DLD1 (cell line): ENCODE measurements around the gene MYO9B.
"Not testable (repeated sequence)": the region's sequence is repeated elsewhere in the genome, so short reads cannot be mapped to it uniquely, and the experiment has no call there.

Experiments
- in situ Hi-C: cut with HindIII; loops from 2 replicates; pipeline ENCODE4 v1.10.0; 2017; ENCODE audit warnings: low sequenced_read_pairs

Gene MYO9B

DNA sequence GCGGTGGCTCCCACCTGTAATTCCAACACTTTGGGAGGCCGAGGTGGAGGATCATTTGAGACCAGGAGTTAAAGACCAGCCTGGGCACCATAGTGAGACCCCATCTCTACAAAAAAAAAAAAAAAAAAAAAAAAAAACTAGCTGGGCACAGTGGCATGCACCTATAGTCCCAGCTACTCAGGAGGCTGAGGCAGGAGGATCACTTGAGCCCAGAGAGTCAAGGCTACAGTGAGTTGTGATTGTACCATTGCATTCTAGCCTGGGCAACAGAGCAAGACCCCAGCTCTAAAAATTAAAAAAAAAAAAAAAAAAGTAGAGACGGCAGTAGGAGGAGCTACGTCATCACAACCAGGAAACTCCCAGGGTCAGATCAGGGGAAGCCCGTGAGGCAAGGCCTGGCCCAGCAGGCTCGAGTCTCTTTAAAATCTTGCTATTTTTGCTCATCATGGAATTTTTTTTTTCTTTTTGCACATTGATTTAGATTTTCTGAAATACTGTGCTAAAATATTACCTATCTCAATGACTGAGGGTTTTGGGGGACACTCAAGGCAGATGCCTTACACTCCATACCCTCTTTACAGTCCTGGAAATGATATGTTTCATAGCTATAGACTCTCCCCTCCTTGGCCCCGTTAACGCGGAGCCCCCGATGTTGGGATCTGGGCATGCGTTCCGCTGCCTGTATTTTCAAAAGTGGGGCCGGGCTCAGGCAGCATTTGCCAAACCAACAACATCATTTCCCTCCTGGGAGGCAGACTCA lies 95.1 kb downstream of the MYO9B start:
- in situ Hi-C loops: no loop called here

DNA sequence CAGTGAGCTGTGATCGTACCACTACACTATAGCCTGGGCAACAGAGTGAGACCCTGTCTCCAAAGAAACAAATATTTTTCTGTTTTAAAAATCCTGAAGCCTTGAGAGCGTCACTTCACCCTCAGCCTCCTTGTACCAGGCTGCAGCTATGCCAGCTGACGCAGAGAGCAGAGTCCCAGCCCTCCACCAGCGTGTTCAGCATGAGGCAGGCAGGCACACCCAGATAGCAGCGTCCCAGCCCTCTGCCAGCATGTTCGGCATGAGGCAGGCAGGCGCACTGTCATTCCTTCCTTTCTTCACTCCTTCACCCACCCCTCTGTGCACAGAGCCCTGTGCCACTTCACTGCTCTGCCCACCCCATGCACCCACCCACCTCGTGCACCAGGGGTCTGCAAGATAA lies 96.3 kb downstream of the MYO9B start:
- in situ Hi-C loops: no loop called here

GRCh38 chr19:17172624-17173345 lies 97.2 kb downstream of the MYO9B start:
- in situ Hi-C loops: no loop called here

DNA sequence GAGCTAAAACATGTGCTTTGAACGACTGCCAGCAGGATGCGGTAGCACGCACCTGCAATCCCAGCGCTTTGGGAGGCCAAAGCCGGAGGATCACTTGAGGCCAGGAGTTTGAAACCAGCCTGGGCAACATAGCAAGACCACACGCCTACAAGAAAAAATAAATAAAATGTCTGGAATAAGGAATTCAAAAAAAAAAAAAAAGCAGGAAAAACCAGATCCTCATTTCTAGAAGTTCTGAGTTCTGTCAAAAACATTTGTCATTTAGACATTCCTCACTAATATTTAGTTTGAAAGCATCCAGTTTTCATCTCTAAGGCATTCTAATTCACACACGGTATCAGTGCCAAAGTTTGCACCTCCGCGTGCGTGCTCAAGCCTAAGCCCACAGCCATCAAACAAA lies 102.7 kb downstream of the MYO9B start:
- in situ Hi-C loops: no loop called here

DNA sequence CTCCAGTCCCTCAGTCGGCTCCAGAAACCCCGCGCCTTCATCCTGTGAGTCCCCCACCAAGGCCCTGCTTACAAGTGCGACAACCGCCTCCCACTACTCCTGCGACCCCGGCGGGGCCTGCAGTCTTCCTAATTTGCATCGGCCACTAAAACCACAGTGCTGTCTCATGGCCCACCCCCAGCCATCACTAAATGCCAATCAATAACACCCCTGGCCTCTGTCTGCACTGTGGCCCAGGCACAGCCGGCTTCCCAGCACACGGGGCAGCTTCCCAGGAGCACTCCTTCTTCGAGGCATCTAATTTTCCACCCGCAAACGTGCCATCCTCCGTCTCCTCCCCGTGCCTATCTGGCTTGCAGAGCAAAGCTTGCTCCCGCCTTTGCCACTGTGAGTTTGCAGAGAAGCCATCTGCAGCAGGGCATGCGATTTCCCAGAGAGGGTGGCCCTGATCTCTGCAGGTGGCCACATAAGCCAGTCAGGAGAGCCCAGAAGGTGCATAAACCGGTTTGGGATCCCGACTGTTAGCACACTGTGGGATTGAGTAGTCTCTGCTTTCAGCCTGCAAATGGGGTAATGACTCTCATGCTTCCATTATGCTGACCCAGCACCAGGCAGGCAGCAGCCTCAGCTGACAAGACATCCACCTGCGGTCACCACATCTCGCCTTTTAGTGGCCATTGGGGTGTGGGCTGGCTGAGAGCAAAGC lies 105.6 kb downstream of the MYO9B start:
- in situ Hi-C loops: no loop called here

DNA sequence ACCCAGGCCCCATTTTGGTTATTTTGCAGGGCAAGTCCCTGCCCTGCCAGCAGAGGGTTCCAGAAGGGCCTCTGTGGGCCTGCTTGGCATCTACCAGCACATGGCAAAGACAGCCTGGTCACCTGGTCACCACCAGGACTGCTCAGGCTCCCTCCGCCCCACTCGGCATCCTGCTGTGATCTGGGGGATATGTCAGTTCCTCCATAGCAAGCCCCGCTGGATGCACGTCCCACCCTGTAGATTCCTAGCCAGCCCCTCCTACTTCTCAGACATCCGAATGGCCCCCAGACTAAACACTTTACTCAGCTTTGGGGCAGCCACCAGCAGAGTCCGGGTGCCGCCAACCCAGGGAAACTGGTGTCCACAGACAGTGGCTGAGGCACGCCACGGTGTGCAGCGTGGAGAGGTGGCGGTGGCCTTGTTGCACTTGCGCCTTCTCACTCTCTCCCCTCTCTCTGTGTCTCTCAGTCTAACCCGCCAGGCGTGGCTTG lies 107.7 kb downstream of the MYO9B start:
- in situ Hi-C loops: no loop called here

GRCh38 chr19:17183858-17184321 lies 108.3 kb downstream of the MYO9B start:
- in situ Hi-C loops: no loop called here

- in situ Hi-C loops: no loop called here
Measured at GRCh38 chr19:17184371-17184841, 108.8 kb downstream of the MYO9B start.

DNA sequence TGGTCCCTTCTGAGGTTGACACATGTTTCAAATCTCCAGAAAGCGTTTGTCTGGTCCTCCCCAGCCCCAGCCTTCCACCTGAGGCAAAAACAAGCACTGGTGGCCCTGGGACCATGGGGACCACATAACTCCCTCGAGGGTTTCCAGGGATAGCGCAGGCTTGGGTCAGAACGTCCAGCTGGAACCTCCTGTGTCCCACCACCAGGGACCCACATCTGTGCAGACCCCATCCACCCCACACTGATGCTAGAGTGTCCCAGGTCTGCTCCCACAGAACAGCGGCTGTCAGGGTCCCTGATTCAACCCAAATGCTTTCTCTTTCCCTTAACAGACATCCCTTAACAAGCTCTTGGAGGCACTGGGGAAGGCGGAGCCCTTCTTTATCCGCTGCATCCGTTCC lies 110.0 kb downstream of the MYO9B start:
- in situ Hi-C loops: no loop called here

- in situ Hi-C loops: not testable (repeated sequence)
Measured at GRCh38 chr19:17191736-17192135, 116.2 kb downstream of the MYO9B start.

DNA sequence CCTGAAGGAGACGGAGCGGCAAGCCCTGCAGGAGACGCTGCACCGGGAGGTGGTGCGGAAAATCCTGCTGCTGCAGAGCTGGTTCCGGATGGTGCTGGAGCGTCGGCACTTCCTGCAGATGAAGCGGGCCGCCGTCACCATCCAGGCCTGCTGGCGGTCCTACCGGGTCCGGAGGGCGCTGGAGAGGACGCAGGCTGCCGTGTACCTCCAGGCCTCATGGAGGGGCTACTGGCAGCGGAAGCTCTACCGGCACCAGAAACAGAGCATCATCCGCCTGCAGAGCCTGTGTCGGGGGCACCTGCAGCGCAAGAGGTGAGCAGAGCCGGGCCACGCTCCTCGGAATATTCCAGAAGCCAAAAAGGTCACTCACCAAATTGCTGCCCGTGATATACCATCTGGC lies 117.2 kb downstream of the MYO9B start:
- in situ Hi-C loops: no loop called here

GRCh38 chr19:17194608-17195007 lies 119.0 kb downstream of the MYO9B start:
- in situ Hi-C loops: no loop called here

DNA sequence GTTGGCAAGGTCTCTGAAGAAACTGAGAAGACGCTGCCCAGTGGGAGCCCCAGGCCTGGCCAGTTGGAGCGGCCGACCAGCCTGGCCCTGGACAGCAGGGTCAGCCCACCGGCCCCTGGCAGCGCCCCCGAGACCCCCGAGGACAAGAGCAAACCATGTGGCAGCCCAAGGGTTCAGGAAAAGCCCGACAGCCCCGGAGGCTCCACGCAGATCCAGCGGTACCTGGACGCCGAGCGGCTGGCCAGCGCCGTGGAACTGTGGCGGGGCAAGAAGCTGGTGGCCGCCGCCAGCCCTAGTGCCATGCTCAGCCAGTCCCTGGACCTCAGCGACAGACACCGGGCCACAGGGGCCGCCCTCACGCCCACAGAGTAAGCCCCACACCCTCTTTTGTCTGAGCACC lies 119.5 kb downstream of the MYO9B start:
- in situ Hi-C loops: no loop called here

DNA sequence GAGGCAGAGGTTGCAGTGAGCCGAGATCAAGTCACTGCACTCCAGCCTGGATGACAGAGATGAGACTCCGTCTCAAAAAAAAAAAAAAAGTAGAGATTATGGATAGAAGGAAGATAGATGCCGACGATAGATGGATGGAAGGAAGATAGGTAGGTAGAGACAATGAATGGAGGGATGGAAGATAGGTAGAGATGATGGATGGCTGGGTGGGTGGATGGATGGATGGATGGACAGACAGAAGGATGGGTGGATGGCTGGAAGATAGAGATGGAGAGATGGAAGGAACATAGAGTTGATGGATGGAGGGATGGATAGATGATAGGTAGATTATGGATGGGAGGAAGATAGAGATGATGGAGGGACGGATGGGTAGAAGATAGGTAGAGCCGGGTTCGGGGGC lies 121.0 kb downstream of the MYO9B start:
- in situ Hi-C loops: no loop called here

GRCh38 chr19:17197666-17198065 lies 122.1 kb downstream of the MYO9B start:
- in situ Hi-C loops: no loop called here

GRCh38 chr19:17200408-17201079 lies 125.0 kb downstream of the MYO9B start:
- in situ Hi-C loops: no loop called here

DNA sequence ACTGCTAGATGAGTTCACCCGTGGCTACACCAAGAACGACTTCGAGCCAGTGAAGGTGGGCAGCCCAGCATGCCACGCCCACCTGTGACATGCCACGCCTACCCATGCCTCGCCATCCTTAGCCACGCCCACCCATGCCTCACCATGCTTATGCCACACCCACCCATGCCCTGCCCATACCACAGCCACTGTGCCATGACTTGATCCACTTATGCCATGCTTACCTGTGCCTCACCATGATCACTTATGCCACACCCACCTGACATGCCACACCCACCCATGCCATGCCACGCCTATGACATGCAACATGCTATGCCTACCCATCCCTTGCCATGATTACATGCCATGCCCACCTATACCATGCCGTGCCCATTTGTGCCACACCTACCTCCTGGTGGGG lies 126.7 kb downstream of the MYO9B start:
- in situ Hi-C loops: no loop called here

- in situ Hi-C loops: no loop called here
Measured at GRCh38 chr19:17202713-17203112, 127.1 kb downstream of the MYO9B start.

DNA sequence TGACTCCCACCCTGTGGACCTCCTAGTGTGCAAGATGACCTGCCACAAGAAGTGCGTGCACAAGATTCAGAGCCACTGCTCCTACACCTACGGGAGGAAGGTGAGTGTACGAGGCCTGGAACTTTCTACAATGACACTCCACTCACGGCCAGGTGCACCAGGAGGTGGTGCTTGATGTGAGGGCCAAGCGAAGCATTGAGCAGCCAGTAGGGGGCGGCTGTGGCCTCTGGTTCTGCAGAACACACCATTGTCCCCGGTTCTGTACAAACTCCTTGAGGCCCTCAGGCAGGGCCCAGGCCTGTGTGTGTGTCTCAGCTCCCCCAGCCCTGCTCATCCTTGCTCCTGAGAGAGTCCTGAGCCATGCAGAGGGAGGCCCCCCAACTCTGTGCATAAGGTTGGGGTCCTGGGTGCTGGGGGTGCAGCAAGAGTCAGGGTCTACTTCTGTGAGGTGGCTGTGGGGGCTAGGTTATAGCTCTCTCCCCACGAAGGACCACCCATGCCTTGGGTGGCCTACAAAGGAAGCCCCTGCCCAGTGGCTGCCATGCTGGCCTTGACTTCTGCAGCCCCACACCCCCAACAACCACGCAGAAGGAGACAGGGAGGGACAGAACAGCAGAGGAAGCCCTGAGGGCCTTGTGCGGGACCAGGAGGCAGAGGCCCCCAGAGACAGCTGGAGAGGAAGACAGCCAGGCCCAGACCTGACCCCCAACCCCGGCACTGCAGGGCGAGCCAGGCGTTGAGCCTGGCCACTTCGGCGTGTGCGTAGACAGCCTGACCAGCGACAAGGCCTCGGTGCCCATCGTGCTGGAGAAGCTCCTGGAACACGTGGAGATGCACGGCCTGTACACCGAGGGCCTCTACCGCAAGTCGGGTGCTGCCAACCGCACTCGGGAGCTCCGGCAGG lies 129.9 kb downstream of the MYO9B start:
- in situ Hi-C loops: no loop called here
